Stimulated activated effector memory CD8-positive, alpha-beta T cell treated with anti-CD3 and anti-CD28 coated beads, Interleukin-12 subunit alpha, Interleukin-12 subunit beta, amount 100 ng/mL, for 72 hours (primary cell): ENCODE measurements around the gene CXCR5.

ENCODE experiments used
- ATAC-seq: fragments of 150-1000 bp; cut with Tn5 transposase; 2 replicates; pipeline ENCODE4 v1.10.0; 2021
- DNase-seq, 2 donors: peaks; one replicate each; pipeline ENCODE4 v3.0.0; 2021 to 2022; ENCODE audit warnings: low spot score in 2 of 2
- H3K27ac Mint-ChIP-seq: one replicate; pipeline ENCODE4 v1.8.0; 2022; ENCODE audit warnings: mild to moderate bottlenecking, mixed read lengths
- H3K36me3 Mint-ChIP-seq: one replicate; pipeline ENCODE4 v1.8.0; 2022; ENCODE audit warnings: mild to moderate bottlenecking, mixed read lengths
- H3K4me1 Mint-ChIP-seq: one replicate; pipeline ENCODE4 v1.8.0; 2022; ENCODE audit warnings: mixed read lengths
- H3K4me3 Mint-ChIP-seq: one replicate; pipeline ENCODE4 v1.8.0; 2022; ENCODE audit warnings: mild to moderate bottlenecking, mixed read lengths
- H3K9me3 Mint-ChIP-seq: one replicate; pipeline ENCODE4 v1.8.0; 2022; ENCODE audit warnings: mixed read lengths

CXCR5 gene

GRCh38 chr11:118887206-118887605, 3.5 kb downstream of the CXCR5 start:
- no peak for ATAC-seq
- Mint-ChIP-seq H3K9me3 (no peaks in the 10 kb centered on the region), H3K4me1 (peaks cover 75% of the 10 kb centered on the region), H3K4me3 (peak overlapping the region; percentile 38), H3K36me3 (peaks cover 41% of the 10 kb centered on the region), H3K27ac (peak overlapping the region; percentile 56)
- no peak for DNase-seq

- H3K9me3 Mint-ChIP-seq = no peaks in the 10 kb centered on the region
- ATAC-seq (no peak), DNase-seq (no peak)
- H3K4me1 Mint-ChIP-seq = peaks cover 75% of the 10 kb centered on the region
- no peak overlapping the region for H3K4me3 Mint-ChIP-seq
- H3K36me3 Mint-ChIP-seq = peaks cover 34% of the 10 kb centered on the region
- peak overlapping the region; percentile 43 for H3K27ac Mint-ChIP-seq
Observed at GRCh38 chr11:118888398-118888797, 4.7 kb downstream of the CXCR5 start.

DNA sequence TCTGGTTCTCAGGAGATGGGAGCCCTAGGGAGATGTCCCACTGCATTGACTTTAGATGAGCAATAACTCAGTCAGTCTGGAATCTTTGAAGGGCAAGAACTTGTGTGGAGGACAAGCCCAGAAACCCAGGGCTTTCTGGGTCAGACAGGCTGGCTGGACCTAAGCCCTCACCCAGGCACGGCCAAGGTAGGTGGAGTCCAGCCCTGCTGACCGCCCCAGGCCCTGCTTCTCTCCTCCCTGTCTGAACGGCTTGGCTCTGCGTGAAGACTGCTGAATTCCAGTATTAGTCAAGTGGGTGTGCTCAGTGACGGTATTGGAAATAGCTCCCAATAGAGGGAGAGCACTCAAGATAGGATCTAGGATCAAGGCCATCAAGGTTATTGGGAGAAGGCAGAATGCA, 6.1 kb downstream of the CXCR5 start:
- peaks cover 78% of the 10 kb centered on the region for H3K4me1 Mint-ChIP-seq
- no peaks in the 10 kb centered on the region for H3K9me3 Mint-ChIP-seq
- H3K36me3 Mint-ChIP-seq = peaks cover 46% of the 10 kb centered on the region
- no peak overlapping the region for H3K4me3 Mint-ChIP-seq
- peak overlapping the region; percentile 63 for H3K27ac Mint-ChIP-seq
- ATAC-seq = no peak
- DNase-seq = no peak

- Mint-ChIP-seq H3K27ac (peak overlapping the region; percentile 97), H3K4me3 (peak overlapping the region; percentile 40), H3K9me3 (no peaks in the 10 kb centered on the region), H3K4me1 (peaks cover 93% of the 10 kb centered on the region), H3K36me3 (peaks cover 52% of the 10 kb centered on the region)
- no peak for DNase-seq
- ATAC-seq = no peak
Observed at GRCh38 chr11:118892514-118892913, 8.8 kb downstream of the CXCR5 start.

DNA sequence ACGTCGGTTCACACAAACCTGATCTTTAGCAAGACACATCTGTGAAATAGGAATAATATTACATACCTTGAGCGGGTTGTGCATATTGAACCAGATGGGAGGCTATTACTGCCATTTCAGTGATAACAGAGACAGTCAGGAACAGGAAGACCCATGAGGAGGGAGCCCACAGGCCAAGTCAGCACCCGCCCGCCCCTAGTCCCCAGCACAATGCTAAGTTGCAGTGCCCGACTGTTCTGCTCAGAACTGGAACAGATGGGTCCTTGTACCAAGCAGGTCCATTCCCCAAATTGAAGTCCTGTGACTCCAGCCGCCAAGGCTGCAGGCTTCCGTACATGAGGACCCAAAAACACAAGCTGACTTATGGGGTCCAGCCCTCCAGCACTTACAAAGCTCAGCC, 9.3 kb downstream of the CXCR5 start:
- H3K36me3 Mint-ChIP-seq = peaks cover 56% of the 10 kb centered on the region
- no peaks in the 10 kb centered on the region for H3K9me3 Mint-ChIP-seq
- H3K27ac Mint-ChIP-seq = peak overlapping the region; percentile 97
- H3K4me3 Mint-ChIP-seq = peak overlapping the region; percentile 40
- H3K4me1 Mint-ChIP-seq = peaks cover 93% of the 10 kb centered on the region
- DNase-seq = no peak
- ATAC-seq = no peak

DNA sequence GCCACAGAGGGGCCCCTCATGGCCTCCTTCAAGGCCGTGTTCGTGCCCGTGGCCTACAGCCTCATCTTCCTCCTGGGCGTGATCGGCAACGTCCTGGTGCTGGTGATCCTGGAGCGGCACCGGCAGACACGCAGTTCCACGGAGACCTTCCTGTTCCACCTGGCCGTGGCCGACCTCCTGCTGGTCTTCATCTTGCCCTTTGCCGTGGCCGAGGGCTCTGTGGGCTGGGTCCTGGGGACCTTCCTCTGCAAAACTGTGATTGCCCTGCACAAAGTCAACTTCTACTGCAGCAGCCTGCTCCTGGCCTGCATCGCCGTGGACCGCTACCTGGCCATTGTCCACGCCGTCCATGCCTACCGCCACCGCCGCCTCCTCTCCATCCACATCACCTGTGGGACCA, 10.0 kb downstream of the CXCR5 start:
- H3K36me3 Mint-ChIP-seq = peaks cover 62% of the 10 kb centered on the region
- DNase-seq (no peak), ATAC-seq (no peak)
- no peaks in the 10 kb centered on the region for H3K9me3 Mint-ChIP-seq
- no peak overlapping the region for H3K4me3 Mint-ChIP-seq
- peaks cover 87% of the 10 kb centered on the region for H3K4me1 Mint-ChIP-seq
- peak overlapping the region; percentile 97 for H3K27ac Mint-ChIP-seq

- Mint-ChIP-seq H3K4me3 (no peak overlapping the region), H3K4me1 (peaks cover 81% of the 10 kb centered on the region), H3K36me3 (peaks cover 64% of the 10 kb centered on the region), H3K9me3 (no peaks in the 10 kb centered on the region), H3K27ac (peak overlapping the region; percentile 97)
- DNase-seq (no peak), ATAC-seq (no peak)
Observed at GRCh38 chr11:118894192-118894591, 10.5 kb downstream of the CXCR5 start.

DNA sequence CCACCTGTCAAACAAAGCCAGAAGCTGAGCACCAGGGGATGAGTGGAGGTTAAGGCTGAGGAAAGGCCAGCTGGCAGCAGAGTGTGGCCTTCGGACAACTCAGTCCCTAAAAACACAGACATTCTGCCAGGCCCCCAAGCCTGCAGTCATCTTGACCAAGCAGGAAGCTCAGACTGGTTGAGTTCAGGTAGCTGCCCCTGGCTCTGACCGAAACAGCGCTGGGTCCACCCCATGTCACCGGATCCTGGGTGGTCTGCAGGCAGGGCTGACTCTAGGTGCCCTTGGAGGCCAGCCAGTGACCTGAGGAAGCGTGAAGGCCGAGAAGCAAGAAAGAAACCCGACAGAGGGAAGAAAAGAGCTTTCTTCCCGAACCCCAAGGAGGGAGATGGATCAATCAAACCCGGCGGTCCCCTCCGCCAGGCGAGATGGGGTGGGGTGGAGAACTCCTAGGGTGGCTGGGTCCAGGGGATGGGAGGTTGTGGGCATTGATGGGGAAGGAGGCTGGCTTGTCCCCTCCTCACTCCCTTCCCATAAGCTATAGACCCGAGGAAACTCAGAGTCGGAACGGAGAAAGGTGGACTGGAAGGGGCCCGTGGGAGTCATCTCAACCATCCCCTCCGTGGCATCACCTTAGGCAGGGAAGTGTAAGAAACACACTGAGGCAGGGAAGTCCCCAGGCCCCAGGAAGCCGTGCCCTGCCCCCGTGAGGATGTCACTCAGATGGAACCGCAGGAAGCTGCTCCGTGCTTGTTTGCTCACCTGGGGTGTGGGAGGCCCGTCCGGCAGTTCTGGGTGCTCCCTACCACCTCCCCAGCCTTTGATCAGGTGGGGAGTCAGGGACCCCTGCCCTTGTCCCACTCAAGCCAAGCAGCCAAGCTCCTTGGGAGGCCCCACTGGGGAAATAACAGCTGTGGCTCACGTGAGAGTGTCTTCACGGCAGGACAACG, 11.7 kb downstream of the CXCR5 start:
- no peak for DNase-seq
- Mint-ChIP-seq H3K36me3 (peaks cover 67% of the 10 kb centered on the region), H3K9me3 (no peaks in the 10 kb centered on the region), H3K4me1 (peaks cover 70% of the 10 kb centered on the region), H3K4me3 (peak overlapping the region; percentile 64), H3K27ac (peak overlapping the region; percentile 97)
- peak; percentile 82 for ATAC-seq

DNA sequence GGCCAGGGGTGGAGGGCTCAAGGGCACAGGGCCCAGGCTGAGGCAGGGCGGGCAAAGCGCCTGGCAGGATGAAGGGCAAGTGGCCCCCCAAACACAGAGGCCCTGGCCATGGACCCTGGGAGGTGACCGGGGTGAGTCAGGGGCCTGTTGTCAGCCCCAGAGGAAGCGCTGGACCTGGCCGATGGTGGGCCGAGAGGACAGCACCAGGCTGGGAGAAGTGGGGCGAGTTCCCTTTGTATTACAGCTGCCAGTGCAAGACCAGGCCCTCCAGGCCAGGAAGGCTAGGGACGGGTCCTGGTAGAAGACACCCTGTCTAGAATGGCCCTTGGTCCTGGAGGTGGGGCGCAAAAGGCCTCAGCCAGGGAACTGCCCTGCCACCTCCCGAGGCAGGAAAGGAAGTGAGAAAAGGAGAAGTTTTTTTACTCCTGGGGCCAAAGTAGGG, 12.8 kb downstream of the CXCR5 start:
- DNase-seq (no peak), ATAC-seq (no peak)
- no peaks in the 10 kb centered on the region for H3K9me3 Mint-ChIP-seq
- peaks cover 64% of the 10 kb centered on the region for H3K4me1 Mint-ChIP-seq
- H3K36me3 Mint-ChIP-seq = peaks cover 72% of the 10 kb centered on the region
- H3K27ac Mint-ChIP-seq = peak overlapping the region; percentile 97
- H3K4me3 Mint-ChIP-seq = no peak overlapping the region

- Mint-ChIP-seq H3K27ac (peak overlapping the region; percentile 97), H3K4me1 (peaks cover 65% of the 10 kb centered on the region), H3K9me3 (no peaks in the 10 kb centered on the region), H3K4me3 (no peak overlapping the region), H3K36me3 (peaks cover 72% of the 10 kb centered on the region)
- no peak for ATAC-seq
- DNase-seq = no peak
Observed at GRCh38 chr11:118896921-118897591, 13.4 kb downstream of the CXCR5 start.

DNA sequence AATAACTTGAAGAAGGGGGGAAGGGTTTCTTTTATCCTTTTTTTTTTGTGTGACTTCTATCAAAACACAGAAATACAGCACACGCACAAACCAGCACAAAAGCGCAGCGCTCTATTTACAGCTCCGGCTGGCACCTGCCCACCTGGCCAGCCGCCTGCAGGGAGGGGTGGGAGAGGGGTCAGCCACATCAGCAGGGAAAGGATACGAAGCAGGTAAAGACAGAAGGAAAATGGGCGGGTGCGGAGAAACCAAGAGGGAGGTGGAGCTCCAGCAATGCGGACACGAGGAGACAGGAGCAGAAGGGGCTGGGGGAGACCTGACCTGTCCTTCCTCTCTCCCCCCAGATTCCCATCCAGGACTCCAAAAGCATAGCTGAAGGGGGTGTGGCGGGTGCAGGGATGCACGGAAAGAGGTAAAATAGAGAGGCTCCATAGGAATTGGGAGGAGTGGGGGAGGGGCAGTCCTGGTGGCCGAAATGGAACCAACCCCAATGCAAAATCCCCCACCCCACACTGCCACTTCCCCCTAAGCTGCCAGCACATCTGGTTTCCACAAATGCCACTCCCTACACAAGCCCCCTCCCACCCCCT, 14.1 kb downstream of the CXCR5 start:
- ATAC-seq (no peak), DNase-seq (no peak)
- Mint-ChIP-seq H3K36me3 (peaks cover 74% of the 10 kb centered on the region), H3K4me1 (peaks cover 60% of the 10 kb centered on the region), H3K4me3 (no peak overlapping the region), H3K9me3 (no peaks in the 10 kb centered on the region), H3K27ac (peak overlapping the region; percentile 97)

- H3K36me3 Mint-ChIP-seq = peaks cover 79% of the 10 kb centered on the region
Observed at GRCh38 chr11:118898400-118899295, 15.0 kb downstream of the CXCR5 start.

DNA sequence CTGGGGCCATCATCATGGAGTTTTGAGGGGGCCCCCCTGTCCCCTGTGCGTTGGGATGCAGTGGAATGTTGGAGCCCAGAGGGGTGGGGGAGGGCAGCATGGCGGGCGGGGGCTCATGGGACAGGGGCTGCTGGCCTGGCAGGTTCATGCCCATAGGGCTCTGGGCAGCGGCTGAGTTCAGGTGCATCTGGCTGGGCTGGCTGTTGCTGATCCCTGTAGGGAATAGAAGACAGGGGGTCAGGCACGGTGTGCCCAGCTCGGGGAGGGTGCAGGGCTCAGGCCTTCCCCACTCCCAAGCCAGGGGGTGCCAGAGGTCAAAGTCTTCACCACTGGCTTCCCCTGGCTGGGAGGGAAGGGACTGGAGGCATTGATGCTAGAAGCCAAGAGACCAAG, 15.6 kb downstream of the CXCR5 start:
- no peak for DNase-seq
- Mint-ChIP-seq H3K27ac (peak overlapping the region; percentile 48), H3K4me1 (peaks cover 45% of the 10 kb centered on the region), H3K36me3 (peaks cover 79% of the 10 kb centered on the region), H3K4me3 (no peak overlapping the region), H3K9me3 (no peaks in the 10 kb centered on the region)
- no peak for ATAC-seq

More at GRCh38 chr11:118898400-118899295, 15.0 kb downstream of the CXCR5 start:
- H3K27ac Mint-ChIP-seq = peak overlapping the region; percentile 76
- DNase-seq = no peak
- no peak for ATAC-seq
- no peak overlapping the region for H3K4me3 Mint-ChIP-seq
- H3K4me1 Mint-ChIP-seq = peaks cover 52% of the 10 kb centered on the region
- no peaks in the 10 kb centered on the region for H3K9me3 Mint-ChIP-seq

DNA sequence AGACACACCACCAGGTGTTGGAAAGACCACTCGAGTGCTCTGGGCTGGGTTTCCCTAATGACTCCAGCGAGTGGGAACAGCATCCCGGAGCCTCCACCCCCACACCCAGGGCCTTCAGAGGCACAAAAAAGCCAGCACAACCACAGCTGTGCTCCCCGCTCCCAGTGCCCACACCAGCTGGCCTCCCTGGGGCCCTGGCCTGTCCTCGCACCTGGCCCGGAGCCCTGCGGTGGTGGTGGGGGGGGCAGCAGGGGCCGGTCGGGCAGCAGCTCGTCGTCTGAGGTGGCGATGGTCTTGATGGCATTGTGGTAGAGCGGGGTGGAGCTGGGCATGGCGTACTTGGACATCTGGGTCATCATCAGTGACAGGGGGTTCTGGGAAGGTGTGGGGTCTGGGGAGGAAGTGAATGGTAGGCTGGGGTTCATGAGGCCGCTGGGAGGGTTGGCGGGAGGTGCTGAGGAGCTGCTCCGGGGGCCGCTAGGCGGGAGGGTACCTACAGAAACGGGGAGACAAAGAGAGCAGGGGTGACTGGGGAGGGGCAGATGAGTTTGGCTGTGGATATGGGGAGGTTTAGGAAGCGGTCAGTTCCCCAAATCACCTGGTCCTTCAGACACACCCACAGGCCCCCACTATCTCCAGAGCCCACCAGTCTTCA, 16.1 kb downstream of the CXCR5 start:
- no peak overlapping the region for H3K4me3 Mint-ChIP-seq
- H3K4me1 Mint-ChIP-seq = peaks cover 40% of the 10 kb centered on the region
- DNase-seq (no peak), ATAC-seq (no peak)
- H3K9me3 Mint-ChIP-seq = no peaks in the 10 kb centered on the region
- H3K36me3 Mint-ChIP-seq = peaks cover 79% of the 10 kb centered on the region
- peak overlapping the region; percentile 48 for H3K27ac Mint-ChIP-seq
